K562 (cell line): ENCODE data around the gene LOXL4. TPM values are rescaled to one million over a fixed set of nuclear protein-coding genes. Genes with fewer than 3 reads are reported as not detected.

ENCODE experiments used
- CHCHD3 ChIP-seq: fragments of 250-450 bp; sonication (Bioruptor Pico); IDR thresholded peaks from 2 replicates; pipeline ENCODE4 v2.1.2; 2022; ENCODE audit warnings: mild to moderate bottlenecking
- ELK3 ChIP-seq: fragments of 450-650 bp; formaldehyde crosslinking; IDR thresholded peaks from 2 replicates; pipeline ENCODE4 v1.4.0; 2020; ENCODE audit warnings: mild to moderate bottlenecking
- HMGXB4 ChIP-seq: sonication (generic); formaldehyde crosslinking; IDR thresholded peaks from 2 replicates; pipeline ENCODE4 v1.8.1; 2023; ENCODE audit warnings: mild to moderate bottlenecking, missing genetic modification reagents
- NELFE ChIP-seq: IDR thresholded peaks from 2 replicates; pipeline ENCODE4 v1.6.1; 2011; ENCODE audit warnings: mild to moderate bottlenecking; ENCODE audit not compliant: insufficient read depth, insufficient read length
- NR2C1 ChIP-seq, 2 experiments: fragments of 450-650 bp; IDR thresholded peaks; 2 replicates each; pipeline ENCODE4 v1.6.1; 2017; ENCODE audit warnings: mild to moderate bottlenecking in 2 of 2, antibody characterized with exemption in 1 of 2, inconsistent platforms in 1 of 2, missing compliant biosample characterization in 1 of 2, missing genetic modification characterization in 1 of 2
- RBM17 ChIP-seq: fragments of 200-400 bp; formaldehyde crosslinking; IDR thresholded peaks from 2 replicates; pipeline ENCODE4 v1.6.1; 2017; ENCODE audit warnings: low read depth, mild to moderate bottlenecking, low read length, borderline replicate concordance
- SAFB ChIP-seq: fragments of 200-400 bp; formaldehyde crosslinking; IDR thresholded peaks from 2 replicates; pipeline ENCODE4 v1.6.1; 2017; ENCODE audit warnings: low read depth, low read length, borderline replicate concordance
- SREBF2 ChIP-seq: sonication (generic); formaldehyde crosslinking; IDR thresholded peaks from 2 replicates; pipeline ENCODE4 v1.4.0; 2020; ENCODE audit warnings: mild to moderate bottlenecking, missing genetic modification reagents
- TFE3 ChIP-seq: fragments of 450-650 bp; formaldehyde crosslinking; IDR thresholded peaks from 2 replicates; pipeline ENCODE4 v1.4.0; 2020; ENCODE audit warnings: mild to moderate bottlenecking, mixed read lengths
- ZNF318 ChIP-seq, 2 experiments: fragments of 450-650 bp; IDR thresholded peaks; 2 replicates each; pipeline ENCODE4 v1.6.1; 2016; ENCODE audit warnings: mild to moderate bottlenecking in 2 of 2, borderline replicate concordance in 1 of 2, low read depth in 1 of 2, moderate library complexity in 1 of 2
- ZNF395 ChIP-seq: fragments of 200-800 bp; sonication (Bioruptor generic); IDR thresholded peaks from 2 replicates; pipeline ENCODE4 v1.6.1; 2017; ENCODE audit warnings: missing genetic modification characterization, missing compliant biosample characterization
- polyA plus RNA-seq, 8 experiments: library from polyadenylated mRNA; depleted of rRNA in 4 of 8; stranded (reverse) in 5 of 8; unstranded in 3 of 8; fragments of >200 nt; fragmentation: Nextera tagmentation in 2 of 8; fragmentation: Illumina TruSeq in 1 of 8; extraction: Ambion mirVana in 2 of 8; extraction: Trizol in 1 of 8; gene quantifications; 2 replicates each; pipeline versions ENCODE4 v1.2.1 to v1.2.3, GENCODE V29; 2011 to 2014; ENCODE audit warnings: inconsistent platforms in 1 of 8, missing spikeins in 1 of 8
- total RNA-seq, 7 experiments: library from RNA; depleted of rRNA in 6 of 7; stranded (reverse); fragments of >200 nt in 6 of 7; fragmentation: Illumina TruSeq in 2 of 7; extraction: Trizol in 2 of 7; gene quantifications; 2 replicates each; pipeline versions ENCODE4 v1.2.1 to v1.2.3, GENCODE V29; 2011 to 2021; ENCODE audit warnings: low replicate concordance in 1 of 7

LOXL4 gene
- total and polyA plus RNA-seq, 9 of the 15 experiments (the other 6 are each of a cell fraction or from before 2014, with no cell fraction given): 0.03 to 0.35 (median 0.05) TPM; not detected in 3

- no peak for TF ChIP-seq ZNF318 (IDR thresholded peaks at IDR 0.05; ENCODE audit: borderline replicate concordance in 1 of 2, low read depth in 1 of 2)
- no peak for TF ChIP-seq SAFB
- peak; percentile 61; the same call in 1 of the 2 replicates for TF ChIP-seq ZNF395 (CRISPR knock-in tag)
- no peak for TF ChIP-seq TFE3
- TF ChIP-seq SREBF2 (CRISPR knock-in tag): no peak
- no peak for TF ChIP-seq RBM17
- no peak for TF ChIP-seq ELK3 (CRISPR knock-in tag)
- TF ChIP-seq NELFE: no peak
- no peak for TF ChIP-seq CHCHD3 (CRISPR knock-in tag)
- no peak for TF ChIP-seq NR2C1 (IDR thresholded peaks at IDR 0.05)
- no peak for TF ChIP-seq NR2C1 (tag; IDR thresholded peaks at IDR 0.05)
- TF ChIP-seq HMGXB4 (CRISPR knock-in tag): no peak
These were observed 31.1 kb downstream of the LOXL4 start (continued) for GRCh38 chr10:98236862-98237261.
